SKM-1 treated with dmso at 0.1 percent for 144 hours (cell line): ENCODE measurements around the gene CRLF3.
A peak's percentile ranks its signal among the peaks of the same experiment; 100 is the strongest.
"Not testable (repeated sequence)": the region's sequence is repeated elsewhere in the genome, so short reads cannot be mapped to it uniquely, and the experiment has no call there.

ENCODE experiments used
- DNase-seq: peaks from one replicate; lab custom pipeline; 2025; ENCODE audit not compliant: unreplicated experiment; lab: John Stamatoyannopoulos, UW

The CRLF3 gene

GRCh38 chr17:30816165-30816564 is 8.3 kb downstream of the CRLF3 start:
- DNase-seq = no peak

- DNase-seq = peak; percentile 53
These were observed 9.6 kb downstream of the CRLF3 start for GRCh38 chr17:30814860-30815259.

- not testable (repeated sequence) for DNase-seq
These were observed 10.3 kb downstream of the CRLF3 start for GRCh38 chr17:30814236-30814635.

- DNase-seq = no peak
These were observed 12.0 kb downstream of the CRLF3 start for GRCh38 chr17:30812218-30813177.

DNA sequence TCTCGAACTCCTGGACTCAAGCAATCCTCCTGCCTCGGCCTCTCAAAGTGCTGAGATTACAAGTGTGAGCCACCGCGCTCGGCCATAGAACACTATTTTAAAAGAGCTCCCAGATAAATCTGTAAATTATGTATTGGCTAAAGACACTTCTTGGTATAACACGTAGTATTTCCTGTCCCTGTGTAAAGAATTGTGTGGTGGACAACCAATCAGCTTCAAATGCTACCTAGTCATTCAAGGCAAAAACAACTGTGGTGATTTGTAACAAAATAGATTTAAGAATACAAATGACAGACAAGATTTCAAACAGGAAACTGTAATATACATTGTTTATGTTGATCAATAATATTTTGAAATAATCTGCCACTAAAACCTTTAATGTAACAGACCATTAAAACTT is 14.6 kb downstream of the CRLF3 start:
- no peak for DNase-seq

DNA sequence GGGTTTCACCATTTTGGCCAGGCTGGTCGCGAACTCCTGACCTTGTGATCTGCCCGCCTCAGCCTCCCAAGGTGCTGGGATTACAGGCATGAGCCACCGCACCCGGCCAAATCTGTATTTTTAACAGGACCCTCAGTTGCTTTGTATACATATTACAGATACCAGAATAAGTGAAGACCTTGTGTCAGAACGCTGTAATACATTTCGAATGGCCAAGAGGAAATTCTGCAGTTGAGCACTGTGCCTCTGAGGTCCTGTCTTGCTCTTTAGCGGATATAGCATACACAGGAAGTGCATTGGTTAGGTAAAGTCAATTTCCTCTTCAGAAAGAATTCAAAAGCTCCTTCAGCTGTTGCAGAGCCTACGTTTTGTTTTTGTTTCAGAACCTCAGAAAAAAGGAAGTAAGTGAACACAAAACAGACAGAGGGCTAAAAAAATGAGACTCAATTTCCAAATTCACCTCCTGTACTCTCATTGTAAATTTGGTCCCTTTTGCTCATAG is 15.7 kb downstream of the CRLF3 start:
- peak; percentile 96 for DNase-seq

DNA sequence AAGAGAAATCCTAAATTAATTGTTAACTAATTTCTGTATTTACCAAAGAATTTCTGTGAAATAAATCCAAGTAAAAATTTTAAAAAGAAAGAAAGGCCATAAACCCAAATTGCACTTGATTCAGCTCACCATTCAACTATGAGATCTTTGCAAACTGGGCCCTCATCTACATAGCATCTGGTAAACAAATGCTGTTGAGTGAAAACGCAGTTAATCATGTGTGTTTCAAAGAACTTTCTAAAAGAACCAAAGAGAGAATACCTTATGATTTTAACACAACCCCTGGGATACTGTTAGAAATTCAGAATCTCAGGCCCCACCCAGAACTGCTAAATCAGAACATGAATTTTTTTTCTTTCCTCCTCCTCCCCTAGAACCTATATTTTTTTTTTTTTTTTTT is 16.6 kb downstream of the CRLF3 start:
- DNase-seq = no peak

- DNase-seq = no peak
These were observed 18.5 kb downstream of the CRLF3 start for GRCh38 chr17:30805944-30806456.

GRCh38 chr17:30801671-30802070 is 22.8 kb downstream of the CRLF3 start:
- no peak for DNase-seq

DNA sequence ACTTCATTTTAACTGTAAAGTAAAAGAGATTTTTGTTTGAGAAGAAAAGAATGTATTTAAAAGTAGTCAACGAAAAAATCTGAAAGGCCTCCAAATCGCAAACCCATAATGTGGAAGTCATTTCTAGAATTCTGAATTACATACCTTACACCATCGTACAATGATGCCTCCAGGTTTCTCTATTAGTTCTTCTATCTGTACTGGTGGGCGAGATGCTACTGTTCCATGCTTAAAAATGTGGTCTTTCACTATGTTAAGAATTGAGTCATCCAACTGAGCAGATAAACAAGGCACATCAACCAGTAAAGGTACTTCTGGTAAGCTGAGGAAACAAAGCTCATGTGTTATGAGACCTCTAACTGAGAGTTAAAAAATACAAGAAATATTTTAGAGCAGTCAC is 28.5 kb downstream of the CRLF3 start:
- no peak for DNase-seq

GRCh38 chr17:30794372-30794771 is 30.1 kb downstream of the CRLF3 start:
- no peak for DNase-seq

DNA sequence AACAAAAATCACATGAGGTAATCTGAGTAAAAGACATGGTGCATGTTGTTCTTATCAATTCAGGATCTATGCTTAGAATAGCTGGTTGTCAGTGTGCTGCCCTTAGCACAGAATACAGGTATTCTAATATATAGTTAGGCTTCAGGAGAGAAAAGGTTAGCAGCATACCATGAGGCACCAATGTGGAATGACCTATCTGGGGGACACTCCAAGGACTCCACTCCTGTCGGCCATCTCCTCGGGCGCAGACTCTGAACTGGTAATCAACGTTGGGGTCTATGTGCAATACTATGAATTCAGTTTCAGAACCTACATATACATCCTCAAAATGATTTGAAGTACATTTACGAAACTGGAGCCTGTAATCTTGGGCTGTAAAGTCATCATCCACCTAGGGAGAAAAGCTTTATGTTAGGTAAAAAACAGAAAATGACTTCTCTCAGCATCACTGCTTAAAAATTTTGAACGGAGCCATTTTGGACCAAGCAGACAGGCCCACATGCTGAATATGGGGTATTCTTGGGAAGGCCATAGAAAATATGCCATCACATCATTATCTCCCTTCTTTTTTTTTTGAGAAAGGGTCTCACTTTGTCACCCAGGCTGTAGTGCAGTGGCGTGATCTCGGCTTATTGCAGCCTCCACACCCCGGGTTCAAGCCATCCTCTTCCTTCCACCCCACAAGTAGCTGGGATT is 31.1 kb downstream of the CRLF3 start:
- DNase-seq = no peak

GRCh38 chr17:30790279-30790678 is 34.2 kb downstream of the CRLF3 start:
- no peak for DNase-seq

- no peak for DNase-seq
These were observed 35.6 kb downstream of the CRLF3 start for GRCh38 chr17:30788918-30789317.

DNA sequence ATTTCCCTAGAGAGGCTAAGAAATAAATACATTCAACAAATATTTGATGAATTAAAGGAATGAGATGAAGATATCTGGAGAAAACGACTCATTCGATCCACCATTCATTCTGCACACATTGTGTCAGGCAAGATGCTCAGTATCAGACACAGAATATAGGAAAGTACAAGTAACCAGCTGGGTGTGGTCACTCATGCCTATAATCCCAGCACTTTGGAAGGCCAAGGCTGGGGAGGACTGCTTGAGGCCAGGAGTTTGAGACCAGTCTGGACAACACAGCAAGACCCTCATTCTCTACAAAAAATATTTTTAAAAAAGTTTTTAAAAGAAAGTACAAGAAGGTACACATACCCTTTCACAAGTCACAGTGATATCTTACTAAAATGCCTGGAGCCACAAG is 42.3 kb downstream of the CRLF3 start:
- DNase-seq = no peak

GRCh38 chr17:30780343-30780742 is 44.1 kb downstream of the CRLF3 start:
- no peak for DNase-seq

DNA sequence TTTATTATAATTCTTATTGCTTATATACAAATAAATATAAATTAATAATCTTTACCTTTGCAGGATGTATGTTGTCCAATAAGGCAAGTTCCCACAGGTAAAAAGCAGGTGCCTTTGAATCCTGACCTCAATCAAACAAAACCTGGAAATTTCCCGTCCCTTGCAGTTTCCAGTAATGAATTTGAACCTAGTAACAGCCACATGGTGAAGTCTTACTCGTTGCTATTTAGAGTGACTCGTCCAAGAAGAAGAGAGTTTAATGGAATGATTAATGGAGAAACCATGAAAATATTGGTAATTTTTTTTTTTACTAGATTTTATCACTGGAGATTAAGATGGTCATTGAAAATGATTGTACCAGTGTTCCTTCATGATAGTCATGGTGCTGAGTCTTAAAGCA is 55.7 kb downstream of the CRLF3 start:
- not testable (repeated sequence) for DNase-seq

GRCh38 chr17:30767641-30768404 is 56.7 kb downstream of the CRLF3 start:
- DNase-seq = not testable (repeated sequence)

- no peak for DNase-seq
These were observed 63.4 kb downstream of the CRLF3 start for GRCh38 chr17:30761060-30761459.

- DNase-seq = not testable (repeated sequence)
These were observed 71.2 kb downstream of the CRLF3 start for GRCh38 chr17:30753291-30753690.

GRCh38 chr17:30750982-30751381 is 73.5 kb downstream of the CRLF3 start:
- DNase-seq = not testable (repeated sequence)
